GM18867 (cell line): ENCODE measurements around the gene VRK1.

Experiments used
- ATAC-seq: cut with Tn5 transposase; IDR thresholded peaks from one replicate; pipeline ENCODE4 v1.9.1; 2021; ENCODE audit warnings: mild to moderate bottlenecking, moderate library complexity; ENCODE audit not compliant: unreplicated experiment

VRK1 gene

GRCh38 chr14:96821501-96821900 is 24.3 kb downstream of the VRK1 start:
- no peak for ATAC-seq

- ATAC-seq, result no peak
Observed at GRCh38 chr14:96823652-96824051, 26.5 kb downstream of the VRK1 start.

GRCh38 chr14:96824283-96824682 is 27.1 kb downstream of the VRK1 start:
- ATAC-seq, result no peak

GRCh38 chr14:96826818-96827217 is 29.6 kb downstream of the VRK1 start:
- no peak for ATAC-seq

GRCh38 chr14:96827290-96827689 is 30.1 kb downstream of the VRK1 start:
- no peak for ATAC-seq

GRCh38 chr14:96829791-96830190 is 32.6 kb downstream of the VRK1 start:
- no peak for ATAC-seq

GRCh38 chr14:96830946-96831345 is 33.8 kb downstream of the VRK1 start:
- no peak for ATAC-seq

- ATAC-seq, result no peak
Observed at GRCh38 chr14:96832351-96832750, 35.2 kb downstream of the VRK1 start.

- no peak for ATAC-seq
Observed at GRCh38 chr14:96838449-96838848, 41.3 kb downstream of the VRK1 start.

GRCh38 chr14:96839251-96839650 is 42.1 kb downstream of the VRK1 start:
- no peak for ATAC-seq

- no peak for ATAC-seq
Observed at GRCh38 chr14:96843137-96843536, 46.0 kb downstream of the VRK1 start.

GRCh38 chr14:96844857-96845570 is 47.8 kb downstream of the VRK1 start:
- ATAC-seq, result no peak

- ATAC-seq, result no peak
Observed at GRCh38 chr14:96847451-96847850, 50.3 kb downstream of the VRK1 start.

GRCh38 chr14:96848011-96848410 is 50.8 kb downstream of the VRK1 start:
- no peak for ATAC-seq

- ATAC-seq, result no peak
Observed at GRCh38 chr14:96849733-96850132, 52.6 kb downstream of the VRK1 start.

GRCh38 chr14:96851694-96852381 is 54.7 kb downstream of the VRK1 start:
- ATAC-seq, result no peak

GRCh38 chr14:96852823-96853422 is 55.7 kb downstream of the VRK1 start:
- ATAC-seq, result peak; percentile 58

GRCh38 chr14:96858643-96859042 is 61.5 kb downstream of the VRK1 start:
- ATAC-seq, result no peak

GRCh38 chr14:96861568-96862310 is 64.6 kb downstream of the VRK1 start:
- ATAC-seq, result no peak

- no peak for ATAC-seq
Observed at GRCh38 chr14:96863327-96863985, 66.3 kb downstream of the VRK1 start.

- no peak for ATAC-seq
Observed at GRCh38 chr14:96863986-96864330, 66.8 kb downstream of the VRK1 start.
